HG02759 (cell line): ENCODE measurements around the gene DSE.

Experiments used
- ATAC-seq: cut with Tn5 transposase; IDR thresholded peaks from one replicate; pipeline ENCODE4 v1.9.1; 2021; ENCODE audit warnings: mild to moderate bottlenecking, moderate library complexity; ENCODE audit not compliant: unreplicated experiment

DSE gene

GRCh38 chr6:116359835-116360234 lies 10.9 kb upstream of the DSE start:
- no peak for ATAC-seq

DNA sequence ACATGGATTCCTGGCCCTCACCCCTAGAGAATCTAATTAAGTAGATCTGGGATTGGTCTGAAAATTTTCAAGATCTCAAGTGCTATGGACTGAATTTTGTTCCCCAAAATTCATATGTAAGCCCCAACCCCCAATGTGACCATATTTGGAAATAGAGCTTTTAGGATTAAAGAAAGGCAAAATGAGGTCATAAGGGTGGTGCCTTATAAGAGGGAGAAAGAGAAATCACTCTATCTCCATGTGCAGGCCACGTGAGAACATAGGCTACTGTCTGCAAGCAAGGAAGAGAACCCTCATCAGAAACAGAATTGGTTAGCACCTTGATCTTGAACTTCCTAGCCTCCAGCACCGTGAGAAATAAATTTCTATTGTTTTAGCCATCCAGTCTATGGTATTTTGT lies 8.5 kb upstream of the DSE start:
- no peak for ATAC-seq

GRCh38 chr6:116363759-116364158 lies 7.0 kb upstream of the DSE start:
- ATAC-seq, result no peak

DNA sequence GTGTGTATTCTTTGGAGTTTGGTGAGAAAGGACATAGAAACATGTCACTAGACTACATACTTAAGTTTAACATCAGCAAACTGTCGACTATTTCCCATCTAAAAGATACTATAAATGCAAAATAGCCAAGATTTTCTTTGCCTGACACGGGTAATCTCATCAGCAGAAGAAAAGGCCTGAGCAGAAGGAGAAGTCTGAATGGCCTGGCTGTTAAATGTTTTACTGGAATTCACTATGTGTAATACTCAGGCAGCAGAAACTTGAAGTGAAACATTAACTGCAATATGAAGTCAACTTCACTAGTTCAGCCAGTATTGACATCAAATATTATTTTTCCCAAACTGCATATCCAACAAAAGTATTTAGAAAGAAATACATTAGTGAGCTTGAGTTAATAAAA lies 6.4 kb upstream of the DSE start:
- ATAC-seq, result no peak

DNA sequence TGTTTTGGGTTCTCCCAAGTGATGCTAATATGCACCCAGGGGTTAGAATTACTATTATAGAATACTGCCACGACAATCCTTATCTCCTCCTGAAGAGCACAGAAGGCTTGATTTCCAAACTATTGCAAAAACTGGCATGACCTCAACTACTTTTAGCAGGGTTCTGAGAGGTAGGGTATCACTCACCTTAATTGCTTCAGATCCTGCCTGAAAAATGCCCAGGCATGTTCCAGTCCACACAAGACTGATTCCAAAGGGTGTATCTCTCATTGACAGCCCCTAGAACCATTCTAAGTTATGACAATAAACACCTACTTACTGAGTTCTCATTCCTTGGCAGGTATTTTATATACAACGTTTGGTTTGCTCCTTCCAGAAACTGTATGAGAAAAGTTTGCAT lies 5.0 kb upstream of the DSE start:
- ATAC-seq, result no peak

DNA sequence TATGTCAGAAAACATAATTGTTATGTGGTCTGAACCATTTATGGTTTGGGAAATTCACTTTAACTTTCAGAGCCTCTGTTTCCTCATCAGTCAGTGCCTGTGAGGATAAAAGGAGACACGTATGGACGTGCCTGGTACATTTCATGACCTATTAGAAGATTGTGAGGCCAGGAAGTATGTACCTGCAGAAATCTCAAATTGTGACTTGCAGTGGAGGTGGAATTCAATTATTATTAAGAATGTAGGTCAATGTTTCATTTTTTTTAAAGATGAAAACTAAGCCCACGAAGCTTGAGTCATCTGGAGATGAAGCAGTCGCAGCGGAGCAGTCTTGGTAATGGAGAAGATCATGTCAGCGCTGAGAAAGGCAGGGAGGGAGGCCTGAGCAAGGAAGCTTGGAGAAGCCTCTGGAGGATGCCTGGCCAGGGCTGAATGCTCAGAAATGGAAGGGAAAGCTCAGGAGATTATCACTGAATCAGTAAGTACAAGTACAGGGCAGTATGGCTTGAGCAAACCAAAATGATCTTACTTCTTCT lies 3.9 kb upstream of the DSE start:
- no peak for ATAC-seq

- ATAC-seq, result peak; percentile 13
These were observed 1.2 kb upstream of the DSE start for GRCh38 chr6:116369540-116369939.

DNA sequence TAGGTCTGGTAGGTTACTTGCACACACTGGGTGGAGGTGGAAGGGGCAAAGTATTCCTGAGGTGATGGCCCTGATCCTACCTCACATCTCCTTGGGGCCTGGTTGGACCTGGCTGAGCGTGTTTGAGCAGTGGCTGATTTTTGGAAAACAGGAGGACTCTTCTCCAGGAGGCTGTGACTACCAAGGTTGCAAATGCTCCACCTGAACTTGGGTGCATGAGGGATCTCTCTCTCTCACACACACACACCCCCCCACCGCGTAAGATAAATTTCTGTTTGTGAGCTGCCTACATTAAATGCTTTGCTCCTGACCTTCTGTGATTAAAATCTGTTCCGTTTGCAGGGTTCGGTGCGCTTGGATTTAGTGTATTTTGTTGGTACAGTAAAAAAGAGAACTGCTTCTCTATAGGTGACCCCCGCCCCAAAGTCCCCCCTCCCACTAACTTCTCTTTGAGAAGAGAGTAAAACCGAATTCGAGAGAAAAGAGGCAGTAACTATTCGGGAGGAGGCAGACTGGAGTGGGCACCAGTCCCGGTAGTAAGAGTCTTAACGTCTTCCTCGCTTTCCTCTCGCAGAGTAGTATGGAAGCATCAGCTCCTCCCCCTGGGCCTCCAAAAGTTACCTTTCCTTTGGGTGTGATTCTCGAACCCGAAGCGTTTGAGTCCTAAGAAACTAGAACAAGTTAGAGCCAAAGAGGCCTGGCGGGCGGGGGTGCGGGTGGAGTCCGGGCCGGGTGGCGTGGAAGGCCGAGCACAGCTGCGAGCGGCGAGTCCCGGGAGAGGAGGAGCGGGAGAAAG lies 585 bp upstream of the DSE start:
- ATAC-seq, result peak; percentile 65

DNA sequence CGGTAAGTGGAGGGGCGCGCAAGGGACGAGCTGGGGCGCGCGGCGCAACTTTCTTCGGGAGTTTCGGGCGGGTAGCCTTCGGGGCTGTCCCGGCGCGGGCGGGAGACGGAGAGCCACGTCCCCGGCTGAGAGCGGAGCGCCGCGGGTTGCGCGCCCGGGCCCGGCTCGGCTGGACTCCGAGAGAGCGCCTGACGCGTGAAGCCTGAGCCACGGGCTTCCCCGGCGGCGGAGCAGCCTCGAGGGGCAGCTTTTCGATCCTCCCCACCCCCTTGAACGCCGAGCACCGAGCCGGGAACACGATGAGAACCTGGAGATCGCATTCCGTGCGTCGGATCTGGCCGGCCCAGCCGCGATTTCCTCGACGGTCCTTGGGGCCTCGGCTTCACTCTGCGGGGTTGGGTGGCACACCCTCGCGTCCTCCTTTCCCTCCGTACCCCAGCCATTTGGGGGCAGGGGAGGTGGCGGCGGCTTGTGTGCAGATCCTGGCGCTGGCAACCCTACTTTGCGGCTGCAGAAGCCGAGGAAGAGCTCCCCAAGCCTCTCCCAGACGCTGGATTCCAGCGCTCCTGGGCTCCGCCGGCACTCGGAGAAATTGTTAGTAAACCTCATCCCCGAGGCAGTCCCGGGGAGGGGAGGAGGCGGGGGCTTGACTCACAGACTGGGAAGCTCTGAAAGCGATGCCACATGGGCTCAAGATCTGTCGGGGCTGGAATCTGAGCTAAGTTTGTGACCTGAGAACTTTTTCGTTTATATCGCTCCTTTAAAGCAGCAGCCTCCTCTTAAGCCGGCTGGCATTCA lies 572 bp downstream of the DSE start:
- ATAC-seq, result peak; percentile 51

GRCh38 chr6:116371918-116372209 lies 1.1 kb downstream of the DSE start:
- ATAC-seq, result no peak

- ATAC-seq, result no peak
These were observed 2.6 kb downstream of the DSE start for GRCh38 chr6:116373300-116373699.

DNA sequence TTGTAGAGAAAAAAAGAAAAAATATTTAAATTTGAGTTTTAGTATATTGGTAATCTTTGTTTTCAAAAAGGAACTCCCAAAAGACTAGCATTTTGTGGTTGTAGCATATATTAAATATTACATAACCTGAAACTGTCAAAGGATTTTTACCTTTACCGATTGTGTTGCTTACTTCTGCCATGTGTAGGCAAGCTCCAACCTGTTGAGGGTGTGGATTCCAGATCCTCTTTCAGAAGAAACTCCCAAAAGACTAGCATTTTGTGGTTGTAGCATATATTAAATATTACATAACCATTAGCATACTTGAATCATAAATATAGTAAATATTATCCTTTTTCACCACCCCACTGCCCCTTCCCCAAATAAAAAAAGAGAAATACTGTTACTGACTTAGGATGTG lies 3.2 kb downstream of the DSE start:
- no peak for ATAC-seq

DNA sequence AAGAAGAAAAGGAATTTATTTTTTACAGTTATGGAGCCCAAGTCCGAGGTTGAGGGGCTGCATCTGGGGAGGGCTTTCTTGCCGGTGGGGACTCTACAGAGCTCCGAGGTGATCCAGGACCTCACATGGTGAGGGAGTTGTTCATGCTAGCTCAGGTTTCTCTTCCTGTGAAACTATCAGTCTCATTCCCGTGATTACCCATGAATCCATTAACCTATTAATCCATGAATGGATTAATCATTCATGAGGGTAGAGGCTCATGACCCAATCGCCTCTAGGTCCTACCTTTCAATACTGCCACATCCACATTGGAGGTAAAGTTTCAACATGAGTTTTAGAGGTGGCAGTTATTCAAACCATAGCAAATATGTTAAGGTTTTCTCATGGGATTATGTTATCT lies 3.8 kb downstream of the DSE start:
- no peak for ATAC-seq

GRCh38 chr6:116375262-116375661 lies 4.5 kb downstream of the DSE start:
- ATAC-seq, result no peak

- ATAC-seq, result no peak
These were observed 5.4 kb downstream of the DSE start for GRCh38 chr6:116376149-116376548.

GRCh38 chr6:116379764-116380163 lies 9.0 kb downstream of the DSE start:
- ATAC-seq, result no peak

- no peak for ATAC-seq
These were observed 9.6 kb downstream of the DSE start for GRCh38 chr6:116380346-116380745.

DNA sequence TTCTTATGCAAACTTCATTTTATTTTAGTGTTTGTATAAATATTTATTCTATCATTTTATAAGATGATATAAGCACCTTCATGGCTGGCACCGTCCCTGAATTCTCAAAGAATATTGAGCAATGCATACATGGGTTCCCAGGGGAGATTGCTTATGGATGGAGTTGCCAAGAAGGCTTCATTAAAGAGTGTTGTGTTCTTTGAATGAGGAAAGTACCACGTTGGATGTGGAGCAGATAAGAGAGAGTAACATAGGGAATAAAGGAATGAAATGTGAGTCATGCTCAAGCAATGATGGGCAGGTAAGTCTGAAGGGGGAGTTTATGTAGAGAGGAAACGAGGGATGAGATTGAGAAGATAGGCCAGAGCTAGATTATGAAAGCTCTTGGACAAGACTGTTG lies 10.3 kb downstream of the DSE start:
- no peak for ATAC-seq

DNA sequence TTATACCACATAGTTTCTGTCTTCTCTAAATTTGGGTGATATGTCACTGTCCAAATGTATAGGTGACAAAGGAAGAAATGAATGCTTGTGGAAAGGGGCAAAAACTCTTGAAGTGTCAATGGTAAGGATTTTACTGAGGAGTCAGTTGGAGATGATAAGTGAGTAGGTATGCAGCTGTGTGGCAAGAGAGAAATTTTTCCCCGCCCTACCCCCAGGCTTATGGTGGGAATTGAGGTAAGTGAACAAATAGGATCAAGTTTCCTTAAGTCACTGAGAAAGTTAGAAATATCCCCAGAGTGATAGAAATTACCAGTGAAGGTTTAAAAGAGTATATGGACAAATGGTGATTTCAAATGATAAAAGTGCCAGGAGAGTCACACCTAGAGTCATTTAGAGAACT lies 11.8 kb downstream of the DSE start:
- ATAC-seq, result no peak

DNA sequence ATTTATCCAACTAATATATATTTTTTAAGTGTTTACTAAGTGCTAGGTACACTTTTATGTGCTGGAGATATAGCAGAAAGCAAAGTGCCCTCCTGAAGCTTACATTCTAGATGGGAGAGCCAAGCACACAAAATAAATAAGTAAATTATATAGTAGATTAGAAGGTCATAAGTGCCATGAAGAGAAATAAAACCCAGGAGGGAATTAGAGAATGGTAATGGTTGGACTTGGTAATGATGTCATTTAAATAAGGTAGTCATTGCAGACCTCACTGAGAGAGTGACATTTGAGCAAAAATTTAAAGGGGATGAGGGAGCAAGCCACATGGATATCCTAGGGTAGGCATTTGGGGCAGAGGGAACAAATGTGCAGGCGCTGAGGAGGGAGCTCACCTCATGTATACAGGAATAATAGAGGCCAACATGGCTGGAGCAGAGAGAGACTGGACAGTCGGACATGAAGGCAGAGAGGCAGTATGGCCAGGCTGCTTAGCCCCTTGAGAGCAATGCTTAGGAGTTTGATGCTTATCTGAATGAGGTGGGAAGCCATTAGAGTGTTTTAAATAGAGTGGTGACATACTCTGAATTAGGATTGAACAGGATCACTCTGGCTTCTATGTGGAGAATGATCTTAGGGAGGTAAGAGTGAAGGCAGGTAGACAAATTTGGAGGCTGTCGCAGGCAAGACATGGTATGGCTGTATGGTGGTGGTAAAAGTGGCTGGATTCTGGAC lies 14.1 kb downstream of the DSE start:
- no peak for ATAC-seq

- no peak for ATAC-seq
These were observed 14.7 kb downstream of the DSE start for GRCh38 chr6:116385459-116385802.

GRCh38 chr6:116385921-116386320 lies 15.2 kb downstream of the DSE start:
- no peak for ATAC-seq
